Gastroesophageal sphincter (tissue), 4 donors: ENCODE data around the gene SLC38A5. TPM values are rescaled to one million over a fixed set of nuclear protein-coding genes. Genes with fewer than 3 reads are reported as not detected.

Source experiments
- small RNA-seq, 4 donors: library from RNA; depleted of rRNA; stranded (forward); fragments of <200 nt; gene quantifications; one replicate each; pipeline ENCODE3, GENCODE V24; 2016
- total RNA-seq, 4 donors: library from RNA; depleted of rRNA; stranded (reverse); fragments of >200 nt; gene quantifications; one replicate each; pipeline ENCODE4 v1.1.0, GENCODE V29; 2016

The SLC38A5 gene
- total RNA-seq, 4 donors from 2014 or later = 4.2 to 7.9 (median 4.7) TPM

Small RNA genes within 50 kb of the gene (small RNA-seq; reads per million reads assigned to genes)
- gene AL606490.4 = 0 reads per million in 4 donors

Other genes with a start within 250 kb of the SLC38A5 start
- gene SSX1, start 214.9 kb downstream of the SLC38A5 start, total RNA-seq = not detected
- not detected for gene SSX3, start 113.6 kb downstream of the SLC38A5 start, total RNA-seq
- gene SSX4, start 86.7 kb downstream of the SLC38A5 start, total RNA-seq = under 1 TPM in 1 of 4 donors, not detected in 3; 0.27 TPM
- under 1 TPM in 1 of 4 donors, not detected in 3; 0.27 TPM for gene SSX4B, start 58.3 kb downstream of the SLC38A5 start, total RNA-seq
- gene FTSJ1, start 5.9 kb upstream of the SLC38A5 start, total RNA-seq = 10 to 100 TPM; 31.1 to 43.0 (median 38.9) TPM
- gene PORCN, start 38.7 kb upstream of the SLC38A5 start, total RNA-seq = 10 to 100 TPM in 3 of 4 donors, 1 to 10 TPM in 1; 9.4 to 21.0 (median 13.2) TPM
- 10 to 100 TPM; 12.9 to 17.7 (median 14.5) TPM for gene EBP, start 51.5 kb upstream of the SLC38A5 start, total RNA-seq
- 10 to 100 TPM in 3 of 4 donors, 1 to 10 TPM in 1; 8.4 to 16.9 (median 12.7) TPM for gene TBC1D25, start 69.5 kb upstream of the SLC38A5 start, total RNA-seq
- 100 to 1,000 TPM in 3 of 4 donors, 10 to 100 TPM in 1; 83.7 to 233 (median 182) TPM for gene RBM3, start 104.2 kb upstream of the SLC38A5 start, total RNA-seq
- 100 to 1,000 TPM; 108 to 182 (median 139) TPM for gene WDR13, start 127.2 kb upstream of the SLC38A5 start, total RNA-seq
- 1 to 10 TPM; 1.6 to 5.4 (median 3.7) TPM for gene WAS, start 213.5 kb upstream of the SLC38A5 start, total RNA-seq
- 10 to 100 TPM in 1 of 4 donors, 1 to 10 TPM in 3; 3.4 to 11.7 (median 5.1) TPM for gene SUV39H1, start 226.5 kb upstream of the SLC38A5 start, total RNA-seq